Measurements from ENCODE around the gene SRRM2.

Gene SRRM2

DNA sequence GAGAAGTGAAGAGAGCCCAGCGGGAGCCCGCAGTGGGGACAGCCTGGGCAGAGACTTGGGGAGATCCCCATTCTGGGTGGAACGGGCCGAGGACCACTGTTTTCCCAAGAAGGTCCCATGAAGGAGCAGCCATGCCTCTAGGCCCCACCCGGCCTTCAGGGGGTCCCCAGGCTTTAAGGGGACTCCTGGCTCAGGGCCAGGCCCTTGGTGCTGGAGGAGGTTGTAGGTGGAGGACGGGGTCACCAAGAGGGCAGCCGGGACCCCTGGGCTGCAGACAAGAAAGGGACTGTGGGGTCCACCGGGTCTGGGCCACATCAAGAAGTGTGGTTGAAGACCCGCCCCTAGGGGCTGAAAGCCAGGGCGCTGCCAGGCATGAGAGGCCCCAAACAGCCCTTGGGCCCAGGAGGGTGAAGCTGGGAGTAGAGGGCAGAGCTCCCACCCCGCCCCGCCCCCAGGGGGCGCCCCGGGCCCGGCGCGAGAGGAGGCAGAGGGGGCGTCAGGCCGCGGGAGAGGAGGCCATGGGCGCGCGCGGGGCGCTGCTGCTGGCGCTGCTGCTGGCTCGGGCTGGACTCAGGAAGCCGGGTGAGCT lies 64.4 kb downstream of the SRRM2 start, which contains the start of gene PRSS21:
Gene PRSS21, plus strand, starts transcription at position 487 of the 589 bp plus-strand sequence. Its CDS starts 32 bp downstream, at position 519.
- WGBS, 2 donors (ENCODE audit: extremely low coverage in 2 of 2, insufficient read length in 2 of 2, insufficient replicate concordance in 1 of 2): no CpG with 5 or more reads among the region's 28 CpGs
- Histone ChIP-seq H3K9ac (ENCODE audit: low read depth, low read length, poor library complexity) (no peak within 1 kb of the TSS), H3K27ac (replicated peaks; ENCODE audit: low read length) (no peak within 1 kb of the TSS), H2AK5ac (ENCODE audit: low read depth, low read length) (peak within 1 kb of the TSS; percentile 21), H3K23ac (ENCODE audit: low read depth, low read length, poor library complexity) (peak within 1 kb of the TSS; percentile 10), H3K9me3 (replicated peaks in 1 of 2; ENCODE audit: control insufficient read depth in 2 of 2, insufficient read depth in 1 of 2, low read depth in 1 of 2, low read length in 2 of 2) (no peaks in the 10 kb centered on the region), H2BK5ac (ENCODE audit: low read length) (no peak within 1 kb of the TSS), H3K79me1 (ENCODE audit: low read depth, low read length) (peaks cover 2% of the 10 kb centered on the region), H3K18ac (ENCODE audit: low read length) (no peak within 1 kb of the TSS), H2BK120ac (ENCODE audit: low read depth, low read length) (no peak within 1 kb of the TSS), H4K8ac (ENCODE audit: low read depth, low read length) (peak within 1 kb of the TSS; percentile 65), H4K91ac (ENCODE audit: low read depth, low read length, poor library complexity) (no peak within 1 kb of the TSS), H2AFZ (ENCODE audit: low read length) (no peak within 1 kb of the TSS), H3K4me3 (ENCODE audit: low read length in 2 of 2) (no peak within 1 kb of the TSS), H3K4ac (ENCODE audit: low read length) (peak within 1 kb of the TSS; percentile 53), H2BK15ac (ENCODE audit: low read length) (no peak within 1 kb of the TSS), H3K14ac (ENCODE audit: low read length) (no peak within 1 kb of the TSS), H3K4me2 (ENCODE audit: insufficient read depth, low read length, poor library complexity, severe bottlenecking) (no peak within 1 kb of the TSS), H2BK12ac (ENCODE audit: low read length) (peak within 1 kb of the TSS; percentile 75), H3K27me3 (ENCODE audit: control insufficient read depth in 3 of 3, insufficient read depth in 3 of 3, low read depth in 1 of 3, low read length in 3 of 3) (peaks cover 0 to 46% (median 0%) of the 10 kb centered on the region in 3 experiments), H3K36me3 (replicated peaks in 1 of 2; ENCODE audit: control insufficient read depth in 2 of 2, insufficient read depth in 2 of 2, low read length in 2 of 2) (no peaks in the 10 kb centered on the region), H3K4me1 (ENCODE audit: control insufficient read depth in 2 of 2, insufficient read depth in 1 of 2, low read depth in 1 of 2, low read length in 2 of 2) (peaks cover 0 to 8% of the 10 kb centered on the region in 2 donors)
- DNase-seq (ENCODE audit: low spot score): no peak

DNA sequence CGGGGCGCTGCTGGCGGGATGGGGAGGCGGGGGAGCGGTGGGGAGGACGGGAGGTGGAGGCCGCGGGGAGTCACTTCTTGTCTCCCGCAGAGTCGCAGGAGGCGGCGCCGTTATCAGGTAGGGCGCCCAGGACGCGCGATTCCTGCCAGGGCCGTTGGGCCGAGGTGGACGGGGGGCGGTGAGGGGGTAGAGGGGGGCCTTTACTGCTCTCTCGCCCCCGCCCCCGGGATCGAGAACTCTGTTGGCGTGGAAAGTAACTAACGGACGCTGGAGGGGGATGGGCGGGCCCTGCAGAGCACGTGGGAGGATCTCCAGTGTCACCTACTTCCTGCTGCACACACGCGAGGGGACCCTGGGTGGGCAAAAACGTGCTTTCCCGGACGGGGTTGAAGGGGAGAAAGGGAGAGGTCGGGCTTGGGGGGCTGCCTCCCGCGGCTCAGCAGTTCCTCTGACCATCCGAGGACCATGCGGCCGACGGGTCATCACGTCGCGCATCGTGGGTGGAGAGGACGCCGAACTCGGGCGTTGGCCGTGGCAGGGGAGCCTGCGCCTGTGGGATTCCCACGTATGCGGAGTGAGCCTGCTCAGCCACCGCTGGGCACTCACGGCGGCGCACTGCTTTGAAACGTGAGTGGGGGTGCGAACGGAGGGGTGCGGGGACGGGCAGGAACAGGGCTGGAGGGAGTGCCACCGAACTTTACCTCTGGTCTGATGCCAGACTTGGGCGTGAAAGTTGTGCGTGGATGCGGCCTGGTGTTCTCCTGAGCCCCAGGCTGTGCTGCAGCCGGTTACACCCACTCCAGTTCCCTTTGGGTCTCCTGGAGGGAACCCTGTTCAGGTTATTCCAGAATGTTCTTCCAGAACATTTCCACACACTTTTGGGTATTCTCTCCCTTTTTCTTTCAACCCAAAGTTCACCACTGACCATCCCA lies 65.2 kb downstream of the SRRM2 start:
- H3K79me1 ChIP-seq (ENCODE audit: low read depth, low read length): no peaks in the 10 kb centered on the region
- H3K27ac ChIP-seq (replicated peaks; ENCODE audit: low read length): no peak overlapping the region
- H3K14ac ChIP-seq (ENCODE audit: low read length): no peak overlapping the region
- H3K9me3 ChIP-seq (replicated peaks in 1 of 2; ENCODE audit: control insufficient read depth in 2 of 2, insufficient read depth in 1 of 2, low read depth in 1 of 2, low read length in 2 of 2): no peaks in the 10 kb centered on the region
- H2AK5ac ChIP-seq (ENCODE audit: low read depth, low read length): no peak overlapping the region
- peak overlapping the region; percentile 65 for H4K8ac ChIP-seq (ENCODE audit: low read depth, low read length)
- H2BK15ac ChIP-seq (ENCODE audit: low read length): no peak overlapping the region
- peaks cover 0 to 8% of the 10 kb centered on the region in 2 donors for H3K4me1 ChIP-seq (ENCODE audit: control insufficient read depth in 2 of 2, insufficient read depth in 1 of 2, low read depth in 1 of 2, low read length in 2 of 2)
- no peak overlapping the region for H3K4me2 ChIP-seq (ENCODE audit: insufficient read depth, low read length, poor library complexity, severe bottlenecking)
- H3K9ac ChIP-seq (ENCODE audit: low read depth, low read length, poor library complexity): no peak overlapping the region
- H3K18ac ChIP-seq (ENCODE audit: low read length): peak overlapping the region; percentile 11
- WGBS, 2 donors (ENCODE audit: extremely low coverage in 2 of 2, insufficient read length in 2 of 2, insufficient replicate concordance in 1 of 2): no CpG with 5 or more reads among the region's 68 CpGs
- DNase-seq (ENCODE audit: low spot score): no peak
- peaks cover 0 to 48% (median 0%) of the 10 kb centered on the region in 3 experiments for H3K27me3 ChIP-seq (ENCODE audit: control insufficient read depth in 3 of 3, insufficient read depth in 3 of 3, low read depth in 1 of 3, low read length in 3 of 3)
- peak overlapping the region; percentile 17 for H2BK120ac ChIP-seq (ENCODE audit: low read depth, low read length)
- no peak overlapping the region for H2AFZ ChIP-seq (ENCODE audit: low read length)
- H3K36me3 ChIP-seq (replicated peaks in 1 of 2; ENCODE audit: control insufficient read depth in 2 of 2, insufficient read depth in 2 of 2, low read length in 2 of 2): no peaks in the 10 kb centered on the region
- peak overlapping the region; percentile 10 for H3K23ac ChIP-seq (ENCODE audit: low read depth, low read length, poor library complexity)
- no peak overlapping the region for H2BK5ac ChIP-seq (ENCODE audit: low read length)
- H3K4me3 ChIP-seq (ENCODE audit: low read length in 2 of 2): no peak overlapping the region
- peak overlapping the region; percentile 75 for H2BK12ac ChIP-seq (ENCODE audit: low read length)
- H3K4ac ChIP-seq (ENCODE audit: low read length): peak overlapping the region; percentile 53
- no peak overlapping the region for H4K91ac ChIP-seq (ENCODE audit: low read depth, low read length, poor library complexity)

DNA sequence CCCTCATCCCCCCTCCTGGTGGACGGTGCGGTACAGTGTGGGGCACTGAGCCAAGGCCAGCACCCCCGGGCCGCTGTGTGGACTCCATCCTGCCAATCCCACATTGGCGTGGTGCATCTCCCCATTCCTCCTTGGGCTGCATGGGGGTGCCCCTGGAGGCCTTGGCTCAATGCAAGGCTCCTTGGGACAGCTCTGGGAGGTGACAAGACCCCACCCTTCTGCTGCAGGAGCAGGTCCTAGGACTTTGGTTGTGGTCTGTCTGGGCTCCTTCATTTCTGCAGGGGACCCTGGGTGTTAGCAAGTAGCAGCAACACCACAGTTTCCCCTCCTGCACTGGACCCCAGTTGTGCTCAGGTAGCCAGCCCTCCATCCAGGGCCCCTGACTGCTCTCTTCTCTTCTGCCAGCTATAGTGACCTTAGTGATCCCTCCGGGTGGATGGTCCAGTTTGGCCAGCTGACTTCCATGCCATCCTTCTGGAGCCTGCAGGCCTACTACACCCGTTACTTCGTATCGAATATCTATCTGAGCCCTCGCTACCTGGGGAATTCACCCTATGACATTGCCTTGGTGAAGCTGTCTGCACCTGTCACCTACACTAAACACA lies 65.9 kb downstream of the SRRM2 start:
- Histone ChIP-seq H3K79me1 (ENCODE audit: low read depth, low read length) (no peaks in the 10 kb centered on the region), H2BK120ac (ENCODE audit: low read depth, low read length) (peak overlapping the region; percentile 17), H3K4ac (ENCODE audit: low read length) (no peak overlapping the region), H3K4me2 (ENCODE audit: insufficient read depth, low read length, poor library complexity, severe bottlenecking) (no peak overlapping the region), H2AFZ (ENCODE audit: low read length) (no peak overlapping the region), H4K8ac (ENCODE audit: low read depth, low read length) (no peak overlapping the region), H3K27ac (replicated peaks; ENCODE audit: low read length) (no peak overlapping the region), H3K23ac (ENCODE audit: low read depth, low read length, poor library complexity) (no peak overlapping the region), H3K9me3 (replicated peaks in 1 of 2; ENCODE audit: control insufficient read depth in 2 of 2, insufficient read depth in 1 of 2, low read depth in 1 of 2, low read length in 2 of 2) (no peaks in the 10 kb centered on the region), H3K36me3 (replicated peaks in 1 of 2; ENCODE audit: control insufficient read depth in 2 of 2, insufficient read depth in 2 of 2, low read length in 2 of 2) (no peaks in the 10 kb centered on the region), H3K27me3 (ENCODE audit: control insufficient read depth in 3 of 3, insufficient read depth in 3 of 3, low read depth in 1 of 3, low read length in 3 of 3) (peaks cover 0 to 51% (median 0%) of the 10 kb centered on the region in 3 experiments), H4K91ac (ENCODE audit: low read depth, low read length, poor library complexity) (no peak overlapping the region), H2BK15ac (ENCODE audit: low read length) (no peak overlapping the region), H3K18ac (ENCODE audit: low read length) (peak overlapping the region; percentile 11), H3K14ac (ENCODE audit: low read length) (no peak overlapping the region), H3K4me1 (ENCODE audit: control insufficient read depth in 2 of 2, insufficient read depth in 1 of 2, low read depth in 1 of 2, low read length in 2 of 2) (peaks cover 0 to 8% of the 10 kb centered on the region in 2 donors), H2AK5ac (ENCODE audit: low read depth, low read length) (no peak overlapping the region), H2BK12ac (ENCODE audit: low read length) (no peak overlapping the region), H3K4me3 (ENCODE audit: low read length in 2 of 2) (no peak overlapping the region), H3K9ac (ENCODE audit: low read depth, low read length, poor library complexity) (no peak overlapping the region), H2BK5ac (ENCODE audit: low read length) (no peak overlapping the region)
- WGBS, 2 donors (ENCODE audit: extremely low coverage in 2 of 2, insufficient read length in 2 of 2, insufficient replicate concordance in 1 of 2): no CpG with 5 or more reads among the region's 10 CpGs
- no peak for DNase-seq (ENCODE audit: low spot score)
